Neutrophil (primary cell): ENCODE data around the gene STUM.

Experiments
- H3K27ac ChIP-seq: fragments of 200-600 bp; sonication (generic); 2 replicates; pipeline ENCODE4 v1.5.1; 2016; ENCODE audit warnings: mild to moderate bottlenecking, moderate library complexity
- H3K27me3 ChIP-seq: fragments of 200-600 bp; sonication (generic); 2 replicates; pipeline ENCODE4 v1.6.0; 2016; ENCODE audit warnings: mild to moderate bottlenecking
- H3K36me3 ChIP-seq: fragments of 200-600 bp; sonication (generic); 2 replicates; pipeline ENCODE4 v1.5.1; 2017
- H3K4me1 ChIP-seq, 2 experiments: fragments of 200-600 bp in 1 of 2; sonication (generic) in 1 of 2; 1 replicate in 1 of 2; 2 replicates in 1 of 2; pipeline versions ENCODE4 v1.5.1 to v1.6.1; 2013 to 2016; ENCODE audit warnings: low read depth in 1 of 2, low read length in 1 of 2, mild to moderate bottlenecking in 1 of 2, moderate library complexity in 1 of 2; ENCODE audit not compliant: control insufficient read depth in 1 of 2, insufficient read depth in 1 of 2
- H3K4me3 ChIP-seq, 2 experiments: fragments of 200-600 bp in 1 of 2; sonication (generic) in 1 of 2; 1 replicate in 1 of 2; 2 replicates in 1 of 2; pipeline ENCODE4 v1.5.1; 2013 to 2016; ENCODE audit warnings: low read depth in 1 of 2, low read length in 1 of 2, mild to moderate bottlenecking in 1 of 2, moderate library complexity in 1 of 2
- H3K9me3 ChIP-seq: fragments of 200-600 bp; sonication (generic); 2 replicates; pipeline ENCODE4 v1.5.1; 2016
- TF ChIP-seq, protein P1 (sequence below): fragments of 200-600 bp; sonication (generic); IDR thresholded peaks from 2 replicates; pipeline ENCODE4 v1.5.1; 2016; ENCODE audit warnings: antibody characterized with exemption

The STUM gene

DNA sequence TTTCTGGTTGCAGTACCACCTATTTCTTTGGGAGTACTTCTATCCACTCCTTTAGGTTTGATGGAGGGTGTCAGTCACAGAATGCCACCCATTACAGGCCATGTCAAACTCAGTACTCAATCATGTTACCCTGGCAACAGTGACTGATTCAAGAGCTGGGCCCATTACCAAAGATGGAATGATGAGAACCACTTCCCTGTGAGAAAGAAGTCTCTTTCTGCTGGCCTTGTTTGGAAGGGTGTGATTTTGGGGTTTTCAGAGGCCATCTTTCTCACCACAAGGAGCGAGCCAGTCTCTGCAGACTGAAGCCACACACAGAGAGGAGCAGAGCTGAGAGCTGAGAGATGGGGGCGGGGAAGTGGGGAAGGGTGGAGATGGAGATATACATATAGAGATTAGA is 13.9 kb upstream of the STUM start:
- TF ChIP-seq, protein P1, sequence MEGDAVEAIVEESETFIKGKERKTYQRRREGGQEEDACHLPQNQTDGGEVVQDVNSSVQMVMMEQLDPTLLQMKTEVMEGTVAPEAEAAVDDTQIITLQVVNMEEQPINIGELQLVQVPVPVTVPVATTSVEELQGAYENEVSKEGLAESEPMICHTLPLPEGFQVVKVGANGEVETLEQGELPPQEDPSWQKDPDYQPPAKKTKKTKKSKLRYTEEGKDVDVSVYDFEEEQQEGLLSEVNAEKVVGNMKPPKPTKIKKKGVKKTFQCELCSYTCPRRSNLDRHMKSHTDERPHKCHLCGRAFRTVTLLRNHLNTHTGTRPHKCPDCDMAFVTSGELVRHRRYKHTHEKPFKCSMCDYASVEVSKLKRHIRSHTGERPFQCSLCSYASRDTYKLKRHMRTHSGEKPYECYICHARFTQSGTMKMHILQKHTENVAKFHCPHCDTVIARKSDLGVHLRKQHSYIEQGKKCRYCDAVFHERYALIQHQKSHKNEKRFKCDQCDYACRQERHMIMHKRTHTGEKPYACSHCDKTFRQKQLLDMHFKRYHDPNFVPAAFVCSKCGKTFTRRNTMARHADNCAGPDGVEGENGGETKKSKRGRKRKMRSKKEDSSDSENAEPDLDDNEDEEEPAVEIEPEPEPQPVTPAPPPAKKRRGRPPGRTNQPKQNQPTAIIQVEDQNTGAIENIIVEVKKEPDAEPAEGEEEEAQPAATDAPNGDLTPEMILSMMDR: no peak
- H3K27me3 ChIP-seq: peaks cover 6% of the 10 kb centered on the region
- no peaks in the 10 kb centered on the region for H3K9me3 ChIP-seq
- no peaks in the 10 kb centered on the region for H3K4me1 ChIP-seq
- H3K4me3 ChIP-seq: no peak overlapping the region
- no peaks in the 10 kb centered on the region for H3K36me3 ChIP-seq
- no peak overlapping the region for H3K27ac ChIP-seq

DNA sequence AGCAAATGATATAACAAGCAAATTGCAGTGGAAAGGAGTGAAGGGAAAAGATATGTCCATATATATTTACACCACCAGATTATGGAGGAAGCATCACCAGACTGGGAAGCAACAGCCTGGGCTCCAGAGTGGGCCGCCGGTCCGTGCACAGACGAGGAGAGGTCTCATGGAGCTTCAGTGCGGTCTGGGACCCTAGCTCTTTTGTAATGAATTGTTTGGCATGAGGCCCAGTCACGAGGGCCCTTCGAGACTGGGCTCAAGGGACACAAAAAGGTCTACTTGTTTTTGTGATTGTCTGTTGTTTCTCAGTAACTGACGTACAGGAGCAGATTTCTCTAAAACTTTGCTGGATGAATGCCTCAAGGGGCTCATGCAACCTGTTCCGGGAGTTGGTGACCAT is 12.9 kb upstream of the STUM start:
- H3K36me3 ChIP-seq: no peaks in the 10 kb centered on the region
- H3K4me3 ChIP-seq: no peak overlapping the region
- H3K27ac ChIP-seq: no peak overlapping the region
- no peaks in the 10 kb centered on the region for H3K4me1 ChIP-seq
- TF ChIP-seq, protein P1: no peak
- H3K9me3 ChIP-seq: no peaks in the 10 kb centered on the region
- peaks cover 6% of the 10 kb centered on the region for H3K27me3 ChIP-seq

DNA sequence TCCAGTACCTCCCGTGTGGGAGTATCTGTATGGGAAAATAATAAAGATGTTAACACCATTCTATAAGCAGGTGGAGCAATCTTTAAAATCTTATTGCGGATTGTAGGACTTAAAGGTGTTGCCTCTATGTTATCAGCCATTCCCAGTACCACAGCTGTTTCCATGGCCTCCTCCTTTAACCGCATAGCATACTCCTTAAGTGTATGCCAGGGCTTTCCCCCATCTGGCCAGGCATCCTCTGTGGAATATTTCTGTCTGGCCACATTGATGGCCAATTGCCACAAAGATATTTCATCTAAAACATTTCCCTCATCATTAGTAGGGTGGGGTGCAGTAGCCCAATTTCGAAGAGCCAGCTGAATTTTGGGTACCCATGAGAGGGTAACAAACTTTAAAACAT is 7.3 kb upstream of the STUM start:
- TF ChIP-seq, protein P1: no peak
- H3K36me3 ChIP-seq: no peaks in the 10 kb centered on the region
- H3K4me1 ChIP-seq: no peaks in the 10 kb centered on the region

DNA sequence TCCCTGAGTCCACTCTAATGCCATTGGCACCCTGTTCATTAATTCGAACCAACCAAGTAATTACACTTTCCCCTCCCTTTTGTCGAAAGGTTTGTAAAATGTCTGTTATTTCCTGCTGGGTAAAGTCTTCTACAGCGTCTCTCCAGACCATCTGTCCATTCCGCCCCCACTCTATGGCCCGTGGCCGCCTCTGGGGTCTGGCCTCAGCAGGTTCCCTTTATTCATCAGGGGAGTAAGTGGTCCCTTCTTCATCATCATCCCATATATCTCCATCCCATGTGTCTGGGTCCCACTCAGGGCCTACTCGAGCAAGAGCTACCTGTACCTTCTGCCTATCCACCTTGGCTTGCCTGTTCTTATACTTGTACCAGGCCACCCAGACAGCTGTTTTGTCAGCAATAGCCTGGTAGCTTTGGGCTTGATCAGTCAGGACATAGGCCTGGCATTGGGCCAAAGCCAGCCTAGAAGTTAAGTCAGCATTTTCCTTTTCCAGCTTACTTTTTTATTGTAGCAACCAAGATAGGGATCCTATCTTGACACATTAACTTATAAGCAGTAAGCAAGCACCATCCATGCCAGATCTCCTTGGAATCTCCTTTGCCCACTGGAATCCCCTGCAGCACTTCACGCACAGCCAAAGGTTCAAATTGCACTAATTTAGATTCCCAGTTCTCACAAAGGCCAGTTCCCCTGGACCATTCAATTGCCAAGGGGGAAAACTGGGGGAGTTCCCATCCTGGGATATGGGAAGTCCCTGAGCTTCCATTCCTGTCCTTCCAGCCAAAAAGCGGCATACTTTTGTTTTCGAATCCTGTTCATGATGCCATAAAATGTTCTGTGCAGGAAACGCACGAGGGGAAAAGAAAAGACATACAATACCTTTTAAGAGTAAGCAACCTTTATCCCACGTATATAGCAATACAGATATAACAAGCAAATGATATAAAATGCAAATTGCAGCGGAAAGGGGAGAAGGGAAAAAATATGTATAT is 6.6 kb upstream of the STUM start:
- Histone ChIP-seq H3K4me3 (no peak overlapping the region), H3K36me3 (no peaks in the 10 kb centered on the region), H3K27ac (no peak overlapping the region), H3K4me1 (no peaks in the 10 kb centered on the region), H3K27me3 (peaks cover 41% of the 10 kb centered on the region), H3K9me3 (no peaks in the 10 kb centered on the region)
- TF ChIP-seq, protein P1: no peak

More for the DNA sequence above, 7.3 kb upstream of the STUM start:
- peaks cover 34% of the 10 kb centered on the region for H3K27me3 ChIP-seq
- no peak overlapping the region for H3K4me3 ChIP-seq
- no peak overlapping the region for H3K27ac ChIP-seq
- no peaks in the 10 kb centered on the region for H3K9me3 ChIP-seq

DNA sequence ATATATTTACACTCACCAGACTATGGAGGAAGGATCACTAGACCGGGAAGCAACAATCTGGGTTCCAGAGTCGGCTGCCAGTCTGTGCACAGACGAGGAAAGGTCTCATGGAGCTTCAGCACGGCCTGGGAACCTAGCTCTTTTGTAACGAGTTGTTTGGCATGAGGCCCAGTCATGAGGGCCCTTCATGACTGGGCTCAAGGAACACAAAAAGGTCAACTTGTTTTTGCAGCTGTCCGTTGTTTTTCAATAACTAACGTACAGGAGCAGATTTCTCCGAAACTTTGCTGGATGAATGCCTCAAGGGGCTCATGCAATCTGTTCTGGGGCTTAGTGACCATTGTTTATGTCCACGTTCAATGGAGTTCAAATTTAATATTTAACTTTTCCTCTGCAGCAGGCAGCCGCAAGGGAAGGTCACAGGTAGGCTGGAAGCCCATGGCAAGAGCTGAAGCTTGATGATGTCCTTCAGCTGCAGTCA is 5.9 kb upstream of the STUM start:
- Histone ChIP-seq H3K27me3 (peaks cover 47% of the 10 kb centered on the region), H3K4me1 (no peaks in the 10 kb centered on the region), H3K9me3 (no peaks in the 10 kb centered on the region), H3K36me3 (no peaks in the 10 kb centered on the region), H3K4me3 (no peak overlapping the region), H3K27ac (no peak overlapping the region)
- TF ChIP-seq, protein P1: no peak
